Esophagus muscularis mucosa (tissue), 4 donors: ENCODE data around the gene SIPA1L3.

Experiments
- CTCF ChIP-seq, 3 experiments: fragments of 200-600 bp in 2 of 3; fragments of 450-650 bp in 1 of 3; sonication (generic) in 2 of 3; IDR thresholded peaks; one replicate each; pipeline ENCODE4 v1.5.1; 2017 to 2019; ENCODE audit warnings: antibody characterized with exemption in 3 of 3, mild to moderate bottlenecking in 2 of 3, moderate library complexity in 1 of 3
- EP300 ChIP-seq: sonication (generic); formaldehyde crosslinking; IDR thresholded peaks from one replicate; pipeline ENCODE4 v1.6.1; 2017; ENCODE audit warnings: antibody characterized with exemption
- POLR2A ChIP-seq: fragments of 450-650 bp; IDR thresholded peaks from one replicate; pipeline ENCODE4 v1.6.1; 2017; ENCODE audit warnings: antibody characterized with exemption, moderate library complexity, mild to moderate bottlenecking, low read depth

GRCh38 chr19:38201731-38202130 lies 294.7 kb downstream of the SIPA1L3 start:
- TF ChIP-seq CTCF (IDR thresholded peaks at IDR 0.05) (no peak), POLR2A (no peak), EP300 (no peak)
